OCI-LY3 (cell line): Measurements from ENCODE around the gene TRAPPC14.
"Not testable (repeated sequence)": the region's sequence is repeated elsewhere in the genome, so short reads cannot be mapped to it uniquely, and the experiment has no call there.

ENCODE experiments used
- H2AFZ ChIP-seq: fragments of 200-600, 300-600 bp; shearing (Covaris generic); 2 replicates; pipeline ENCODE4 v1.6.0; 2014; ENCODE audit warnings: antibody characterized with exemption, low read depth, low read length
- H3K27ac ChIP-seq: fragments of 200-600, 300-600 bp; sonication (generic); 2 replicates; pipeline ENCODE4 v1.5.1; 2014; ENCODE audit warnings: mild to moderate bottlenecking, low read length, moderate library complexity, mixed read lengths
- H3K27me3 ChIP-seq: fragments of 200-600, 300-600 bp; sonication (generic); 2 replicates; pipeline ENCODE4 v1.6.1; 2014; ENCODE audit warnings: low read depth, low read length, mixed read lengths
- H3K36me3 ChIP-seq: fragments of 200-600, 300-600 bp; sonication (generic); replicated peaks from 2 replicates; pipeline ENCODE3; 2014; ENCODE audit warnings: low read depth, low read length, mixed read lengths
- H3K4me1 ChIP-seq: fragments of 300-600, 200-600 bp; sonication (generic); 2 replicates; pipeline ENCODE4 v1.6.1; 2014; ENCODE audit warnings: low read length, mixed read lengths
- H3K4me2 ChIP-seq: fragments of 200-600, 300-600 bp; sonication (generic); 2 replicates; pipeline ENCODE4 v1.6.1; 2014; ENCODE audit warnings: low read length, mixed read lengths
- H3K4me3 ChIP-seq: fragments of 300-600, 200-600 bp; sonication (generic); 2 replicates; pipeline ENCODE4 v1.5.1; 2014; ENCODE audit warnings: antibody characterized with exemption, mild to moderate bottlenecking, low read length, moderate library complexity
- H3K79me2 ChIP-seq: fragments of 300-600, 200-600 bp; shearing (Covaris generic); 2 replicates; pipeline ENCODE4 v1.6.1; 2014; ENCODE audit warnings: mild to moderate bottlenecking, low read length, mixed read lengths
- H3K9ac ChIP-seq: fragments of 300-600, 200-600 bp; shearing (Covaris generic); 2 replicates; pipeline ENCODE4 v1.6.0; 2014; ENCODE audit warnings: mild to moderate bottlenecking, low read length, moderate library complexity
- H3K9me3 ChIP-seq: fragments of 200-600, 300-600 bp; shearing (Covaris generic); 2 replicates; pipeline ENCODE4 v1.6.1; 2014; ENCODE audit warnings: low read length, mixed read lengths; ENCODE audit not compliant: insufficient read depth
- H4K20me1 ChIP-seq: fragments of 200-600, 300-600 bp; sonication (generic); 2 replicates; pipeline ENCODE4 v1.6.1; 2016; ENCODE audit warnings: low read length, mixed read lengths; ENCODE audit not compliant: insufficient read depth
- EZH2phosphoT487 ChIP-seq: fragments of 200-600 bp; shearing (Covaris generic); IDR thresholded peaks from 2 replicates; pipeline ENCODE4 v1.6.1; 2018; ENCODE audit warnings: antibody characterized with exemption, mixed run types, low read depth
- TF ChIP-seq, protein P1 (sequence below): fragments of 200-600, 300-600 bp; sonication (generic); IDR thresholded peaks from 2 replicates; pipeline ENCODE4 v1.5.1; 2014; ENCODE audit warnings: antibody characterized with exemption, low read length, low read depth

The TRAPPC14 gene

DNA sequence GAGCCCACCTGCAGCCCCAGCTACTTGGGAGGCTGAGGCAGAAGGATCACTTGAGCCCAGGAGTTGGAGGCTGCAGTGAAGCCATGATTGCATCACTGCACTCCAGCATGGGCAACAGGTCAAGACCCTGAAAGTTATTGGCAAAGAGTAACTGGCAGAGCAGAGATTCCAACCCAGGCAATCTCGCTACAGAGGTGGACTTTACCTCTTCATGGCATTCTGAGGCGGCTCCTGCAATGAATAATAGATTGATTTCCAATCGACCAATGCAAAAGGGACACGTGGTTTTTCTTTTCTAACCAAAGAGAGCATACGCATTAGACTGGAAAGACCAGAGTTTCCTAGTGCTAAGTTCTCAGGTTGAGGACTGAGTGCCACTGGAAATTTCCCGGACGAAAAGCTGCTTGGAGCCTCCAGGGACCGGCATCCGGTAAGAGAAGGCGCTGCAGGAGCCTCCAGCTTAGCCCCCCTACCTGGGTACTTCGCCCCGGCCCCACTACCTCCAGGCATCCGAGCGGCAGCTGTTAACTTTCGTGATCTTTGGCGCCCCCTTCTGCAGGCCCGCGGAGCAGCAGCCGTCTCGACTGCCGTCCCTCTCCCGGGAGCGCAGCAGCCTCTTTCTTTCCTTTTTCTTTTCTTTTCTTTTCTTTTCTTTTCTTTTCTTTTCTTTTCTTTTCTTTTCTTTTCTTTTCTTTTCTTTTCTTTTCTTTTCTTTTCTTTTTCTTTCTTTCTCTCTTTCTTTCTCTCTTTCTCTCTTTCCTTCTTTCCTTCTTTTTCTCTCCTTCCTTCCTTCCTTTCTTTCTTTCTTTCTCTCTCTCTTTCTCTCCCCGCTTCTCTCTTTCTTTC lies 27.7 kb downstream of the TRAPPC14 start:
- H3K4me1 ChIP-seq, result peaks cover 13% of the 10 kb centered on the region
- H3K4me2 ChIP-seq, result peak overlapping the region; percentile 84
- peaks cover 12% of the 10 kb centered on the region for H3K79me2 ChIP-seq
- TF ChIP-seq, protein P1, sequence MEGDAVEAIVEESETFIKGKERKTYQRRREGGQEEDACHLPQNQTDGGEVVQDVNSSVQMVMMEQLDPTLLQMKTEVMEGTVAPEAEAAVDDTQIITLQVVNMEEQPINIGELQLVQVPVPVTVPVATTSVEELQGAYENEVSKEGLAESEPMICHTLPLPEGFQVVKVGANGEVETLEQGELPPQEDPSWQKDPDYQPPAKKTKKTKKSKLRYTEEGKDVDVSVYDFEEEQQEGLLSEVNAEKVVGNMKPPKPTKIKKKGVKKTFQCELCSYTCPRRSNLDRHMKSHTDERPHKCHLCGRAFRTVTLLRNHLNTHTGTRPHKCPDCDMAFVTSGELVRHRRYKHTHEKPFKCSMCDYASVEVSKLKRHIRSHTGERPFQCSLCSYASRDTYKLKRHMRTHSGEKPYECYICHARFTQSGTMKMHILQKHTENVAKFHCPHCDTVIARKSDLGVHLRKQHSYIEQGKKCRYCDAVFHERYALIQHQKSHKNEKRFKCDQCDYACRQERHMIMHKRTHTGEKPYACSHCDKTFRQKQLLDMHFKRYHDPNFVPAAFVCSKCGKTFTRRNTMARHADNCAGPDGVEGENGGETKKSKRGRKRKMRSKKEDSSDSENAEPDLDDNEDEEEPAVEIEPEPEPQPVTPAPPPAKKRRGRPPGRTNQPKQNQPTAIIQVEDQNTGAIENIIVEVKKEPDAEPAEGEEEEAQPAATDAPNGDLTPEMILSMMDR, result peak; percentile 70
- no peak for TF ChIP-seq EZH2phosphoT487
- H3K9ac ChIP-seq, result peak overlapping the region; percentile 43
- peak overlapping the region; percentile 87; the same call in 1 of the 2 replicates for H2AFZ ChIP-seq
- H3K36me3 ChIP-seq, result no peaks in the 10 kb centered on the region
- no peaks in the 10 kb centered on the region for H3K9me3 ChIP-seq
- H3K27me3 ChIP-seq, result no peaks in the 10 kb centered on the region
- H3K4me3 ChIP-seq, result peak overlapping the region; percentile 68
- H3K27ac ChIP-seq, result no peak overlapping the region
- H4K20me1 ChIP-seq, result no peaks in the 10 kb centered on the region

DNA sequence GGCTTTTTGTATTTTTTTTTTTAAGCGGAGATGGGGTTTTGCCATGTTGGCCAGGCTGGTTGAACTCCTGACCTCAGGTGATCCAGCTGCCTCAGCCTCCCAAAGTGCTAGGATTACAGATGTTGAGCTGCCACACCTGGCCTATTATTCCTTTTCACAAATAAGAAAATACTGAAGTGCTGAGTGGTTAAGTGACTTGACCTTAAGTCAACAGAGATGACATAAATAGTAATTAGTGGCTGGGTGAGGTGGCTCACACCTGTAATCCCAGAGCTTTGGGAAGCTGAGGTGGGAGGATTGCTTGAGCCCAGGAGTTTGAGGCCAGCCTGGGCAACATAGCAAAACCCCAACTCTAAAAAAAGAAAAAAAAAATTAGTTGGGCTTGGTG lies 28.3 kb downstream of the TRAPPC14 start:
- not testable (repeated sequence) for H3K36me3 ChIP-seq, H3K9ac ChIP-seq, H3K27ac ChIP-seq, H2AFZ ChIP-seq, H4K20me1 ChIP-seq, H3K4me3 ChIP-seq, H3K27me3 ChIP-seq, H3K9me3 ChIP-seq, H3K4me2 ChIP-seq
- H3K4me1 ChIP-seq, result peaks cover 18% of the 10 kb centered on the region
- peaks cover 17% of the 10 kb centered on the region for H3K79me2 ChIP-seq

DNA sequence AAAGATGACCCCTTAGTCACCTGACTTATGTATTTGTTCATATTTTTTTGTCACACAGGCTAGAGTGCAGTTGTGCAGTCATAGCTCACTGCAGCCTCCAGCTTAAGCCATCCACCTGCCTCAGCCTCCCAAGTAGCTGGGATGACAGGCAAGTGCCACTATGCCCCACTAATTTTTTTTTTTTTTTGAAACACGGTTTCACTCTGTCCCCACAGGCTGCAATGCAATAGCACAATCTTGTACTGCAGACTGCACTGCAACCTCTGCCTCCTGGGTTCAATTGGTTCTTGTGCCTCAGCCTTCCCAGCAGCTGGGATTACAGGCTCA lies 29.9 kb downstream of the TRAPPC14 start:
- Histone ChIP-seq H3K27ac (no peak overlapping the region), H4K20me1 (no peaks in the 10 kb centered on the region), H3K79me2 (peaks cover 17% of the 10 kb centered on the region), H3K27me3 (no peaks in the 10 kb centered on the region), H3K4me1 (peaks cover 19% of the 10 kb centered on the region), H3K4me3 (peak overlapping the region; percentile 97), H3K4me2 (peak overlapping the region; percentile 90), H3K36me3 (peaks cover 7% of the 10 kb centered on the region), H3K9me3 (no peaks in the 10 kb centered on the region), H2AFZ (no peak overlapping the region), H3K9ac (peak overlapping the region; percentile 96; the same call in 1 of the 2 replicates)
- no peak for TF ChIP-seq EZH2phosphoT487
- TF ChIP-seq, protein P1, result no peak

DNA sequence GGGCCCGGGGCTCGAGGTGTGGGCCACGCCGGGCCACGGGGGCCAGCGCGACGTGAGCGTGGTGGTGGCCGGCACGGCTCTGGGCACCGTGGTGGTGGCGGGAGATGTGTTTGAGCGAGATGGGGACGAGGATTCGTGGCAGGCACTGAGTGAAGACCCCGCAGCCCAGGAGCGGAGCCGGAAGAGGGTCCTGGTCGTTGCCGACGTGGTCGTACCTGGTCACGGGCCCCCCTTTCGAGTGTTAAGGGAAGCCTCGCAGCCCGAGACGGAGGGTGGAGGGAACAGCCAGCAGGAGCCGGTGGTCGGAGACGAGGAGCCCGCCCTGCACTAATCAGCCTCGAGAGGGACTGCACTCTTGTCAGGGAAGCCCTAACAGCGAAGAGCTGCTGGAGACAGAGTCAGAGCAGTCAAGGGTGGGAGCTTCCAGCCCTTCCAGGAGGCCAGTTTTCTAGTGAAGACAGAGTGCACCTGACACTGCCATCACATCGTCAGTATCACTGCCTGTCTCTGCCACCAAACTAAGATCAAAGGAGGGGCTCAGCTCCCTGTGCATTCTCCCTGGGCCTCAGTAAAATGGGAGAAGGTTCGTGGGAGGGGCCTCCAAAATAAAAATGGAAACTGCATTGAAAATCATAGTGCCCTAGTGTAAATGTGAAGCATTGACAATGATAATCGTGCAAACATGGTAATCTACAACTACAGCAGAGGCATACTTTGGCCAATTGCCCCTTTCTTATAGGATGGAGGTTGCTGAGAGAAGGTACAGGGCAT lies 30.5 kb downstream of the TRAPPC14 start:
- peaks cover 7% of the 10 kb centered on the region for H3K36me3 ChIP-seq
- H3K4me2 ChIP-seq, result peak overlapping the region; percentile 90
- peak overlapping the region; percentile 94 for H3K27ac ChIP-seq
- H3K4me1 ChIP-seq, result peaks cover 19% of the 10 kb centered on the region
- H2AFZ ChIP-seq, result peak overlapping the region; percentile 81
- no peaks in the 10 kb centered on the region for H4K20me1 ChIP-seq
- peak overlapping the region; percentile 97 for H3K4me3 ChIP-seq
- H3K27me3 ChIP-seq, result no peaks in the 10 kb centered on the region
- no peaks in the 10 kb centered on the region for H3K9me3 ChIP-seq
- H3K9ac ChIP-seq, result peak overlapping the region; percentile 96
- H3K79me2 ChIP-seq, result peaks cover 17% of the 10 kb centered on the region
- no peak for TF ChIP-seq EZH2phosphoT487
- TF ChIP-seq, protein P1, result no peak
